HK-2 (cell line): ENCODE measurements around the gene APLN.

Experiments used
- DNase-seq: peaks from one replicate; pipeline ENCODE4 v3.0.0-alpha.2; 2018; ENCODE audit not compliant: unreplicated experiment

Gene APLN

DNA sequence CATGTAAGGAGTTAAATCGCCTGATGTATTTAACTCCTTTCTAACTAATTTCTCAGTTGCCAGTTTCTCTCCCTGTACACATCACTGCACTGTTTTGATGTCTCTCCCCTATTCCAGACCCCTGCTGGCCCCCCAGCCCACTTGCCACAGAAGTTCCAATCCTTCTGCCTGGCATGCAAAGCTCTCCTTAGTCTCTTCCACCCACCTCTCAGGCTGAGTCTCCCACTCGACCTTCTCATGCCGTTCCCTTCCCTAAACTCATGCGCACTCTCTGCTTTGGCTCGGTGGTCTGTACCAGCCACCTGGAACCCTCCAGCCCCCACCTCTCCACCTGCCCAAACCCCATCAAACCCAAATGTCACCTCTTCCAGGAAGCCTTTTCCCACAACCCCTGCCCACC, 56.9 kb downstream of the APLN start:
- no peak for DNase-seq

DNA sequence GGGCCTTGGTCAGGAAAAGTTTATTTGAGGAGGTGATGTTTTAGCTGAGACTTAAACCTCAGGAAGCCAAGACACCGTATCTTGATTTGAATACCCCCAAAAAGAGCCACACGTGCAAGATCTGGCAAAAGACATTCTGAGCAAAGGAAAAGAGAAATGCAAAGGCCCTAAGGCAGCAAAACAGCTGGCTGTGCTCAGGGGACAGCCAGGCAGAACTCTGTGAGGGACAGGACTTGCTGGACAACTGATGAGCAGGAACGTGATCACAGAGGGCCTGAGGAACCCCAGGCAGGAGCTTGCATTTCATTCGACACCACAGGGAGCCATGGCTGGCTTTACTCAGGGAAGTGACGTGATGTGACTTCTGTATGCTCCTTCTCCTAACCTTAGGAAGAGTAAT, 58.7 kb downstream of the APLN start:
- no peak for DNase-seq
